WI38 (cell line): Measurements from ENCODE around the gene GPD2.
"Not testable (repeated sequence)": the region's sequence is repeated elsewhere in the genome, so short reads cannot be mapped to it uniquely, and the experiment has no call there.

Experiments
- H3K4me3 ChIP-seq: 2 replicates; pipeline ENCODE4 v1.5.1; 2011; ENCODE audit warnings: low read depth, mild to moderate bottlenecking, control low read depth, low read length
- TF ChIP-seq, protein P1 (sequence below): IDR thresholded peaks from 2 replicates; pipeline ENCODE4 v1.5.1; 2012; ENCODE audit warnings: low read depth, mild to moderate bottlenecking, control low read depth, low read length

GPD2 gene

DNA sequence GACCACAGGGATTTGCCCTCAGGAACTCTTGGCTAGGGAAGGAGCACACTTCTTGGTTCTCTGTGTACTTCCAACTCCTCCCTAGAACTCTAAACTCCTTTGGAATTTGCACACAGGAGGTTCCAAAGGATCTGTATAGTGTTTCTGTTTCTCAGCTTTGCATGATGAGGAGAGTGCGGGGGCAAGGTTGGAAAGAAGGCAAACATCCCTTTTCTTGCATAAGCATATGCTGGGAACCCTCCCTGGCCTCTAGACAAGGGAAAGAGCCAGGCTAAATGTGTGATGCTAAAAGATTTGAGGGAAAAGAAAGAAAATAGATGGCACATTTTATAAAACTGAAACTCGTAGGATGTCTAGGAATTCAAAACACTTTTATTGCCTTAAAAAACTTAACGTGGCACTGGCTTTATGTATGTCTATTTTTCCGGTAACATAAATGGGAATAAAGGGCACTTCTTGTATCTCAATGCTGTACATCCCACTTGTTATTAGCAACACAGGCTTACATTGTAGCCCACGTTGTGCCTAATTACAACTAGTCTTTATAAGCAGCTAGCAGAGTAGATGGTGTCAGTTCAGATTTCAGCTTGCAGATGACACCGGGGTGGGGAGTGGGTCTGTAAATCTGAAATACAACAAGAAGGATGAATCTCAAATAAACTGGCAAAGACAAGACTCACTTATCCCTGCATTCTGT lies 165.8 kb downstream of the GPD2 start:
- H3K4me3 ChIP-seq = no peak overlapping the region
- TF ChIP-seq, protein P1, sequence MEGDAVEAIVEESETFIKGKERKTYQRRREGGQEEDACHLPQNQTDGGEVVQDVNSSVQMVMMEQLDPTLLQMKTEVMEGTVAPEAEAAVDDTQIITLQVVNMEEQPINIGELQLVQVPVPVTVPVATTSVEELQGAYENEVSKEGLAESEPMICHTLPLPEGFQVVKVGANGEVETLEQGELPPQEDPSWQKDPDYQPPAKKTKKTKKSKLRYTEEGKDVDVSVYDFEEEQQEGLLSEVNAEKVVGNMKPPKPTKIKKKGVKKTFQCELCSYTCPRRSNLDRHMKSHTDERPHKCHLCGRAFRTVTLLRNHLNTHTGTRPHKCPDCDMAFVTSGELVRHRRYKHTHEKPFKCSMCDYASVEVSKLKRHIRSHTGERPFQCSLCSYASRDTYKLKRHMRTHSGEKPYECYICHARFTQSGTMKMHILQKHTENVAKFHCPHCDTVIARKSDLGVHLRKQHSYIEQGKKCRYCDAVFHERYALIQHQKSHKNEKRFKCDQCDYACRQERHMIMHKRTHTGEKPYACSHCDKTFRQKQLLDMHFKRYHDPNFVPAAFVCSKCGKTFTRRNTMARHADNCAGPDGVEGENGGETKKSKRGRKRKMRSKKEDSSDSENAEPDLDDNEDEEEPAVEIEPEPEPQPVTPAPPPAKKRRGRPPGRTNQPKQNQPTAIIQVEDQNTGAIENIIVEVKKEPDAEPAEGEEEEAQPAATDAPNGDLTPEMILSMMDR = no peak

DNA sequence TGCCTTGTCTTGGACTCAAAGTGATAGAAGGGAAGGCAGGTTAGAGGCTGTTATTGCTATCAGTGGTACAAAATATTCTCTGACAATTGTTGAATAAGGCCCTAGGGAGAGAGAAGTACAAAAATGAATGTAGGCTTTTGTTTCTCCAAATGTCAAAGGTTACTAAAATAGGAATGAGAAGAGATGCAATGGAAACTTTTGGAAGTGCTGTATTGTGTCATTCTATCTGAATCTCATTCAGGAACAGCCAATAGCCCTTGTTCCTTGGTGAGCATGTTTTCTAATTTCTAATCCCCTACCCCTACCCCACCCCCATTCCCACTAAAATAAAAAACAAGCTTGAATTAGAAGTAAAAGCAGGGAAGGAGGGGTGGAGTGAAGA lies 166.4 kb downstream of the GPD2 start:
- TF ChIP-seq, protein P1 = no peak

GRCh38 chr2:156615836-156616322 lies 179.7 kb downstream of the GPD2 start:
- TF ChIP-seq, protein P1 = no peak
- no peak overlapping the region for H3K4me3 ChIP-seq

More for the DNA sequence above, 166.4 kb downstream of the GPD2 start:
- H3K4me3 ChIP-seq = no peak overlapping the region

- not testable (repeated sequence) for H3K4me3 ChIP-seq
Measured at GRCh38 chr2:156618071-156618470, 181.9 kb downstream of the GPD2 start.

- no peak overlapping the region for H3K4me3 ChIP-seq
- TF ChIP-seq, protein P1 = no peak
Measured at GRCh38 chr2:156619021-156619539, 182.9 kb downstream of the GPD2 start.

DNA sequence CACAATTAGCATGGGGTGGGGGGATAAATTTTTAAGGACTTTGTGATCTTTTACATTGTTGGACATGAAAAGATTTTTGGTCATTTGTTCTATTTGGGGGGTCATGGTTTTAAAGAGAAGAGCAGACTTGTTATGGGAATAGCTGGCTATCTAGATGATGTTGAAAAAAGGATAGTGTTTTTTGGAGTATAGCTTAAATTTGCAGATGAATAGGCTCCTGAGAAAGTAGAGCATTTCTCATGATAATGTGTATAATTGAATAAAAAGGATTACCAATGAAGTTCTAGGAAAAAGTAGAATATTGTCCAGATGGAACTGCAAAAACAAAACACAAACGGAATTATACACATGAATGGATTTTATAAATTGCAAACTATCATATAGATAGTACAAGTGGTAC lies 186.3 kb downstream of the GPD2 start:
- TF ChIP-seq, protein P1 = no peak

GRCh38 chr2:156625360-156626170 lies 189.4 kb downstream of the GPD2 start:
- TF ChIP-seq, protein P1 = no peak
- no peak overlapping the region for H3K4me3 ChIP-seq

More for the DNA sequence above, 186.3 kb downstream of the GPD2 start:
- no peak overlapping the region for H3K4me3 ChIP-seq
